Lung (tissue), 12 donors: ENCODE data around the gene SLC35F4. TPM values are rescaled to one million over a fixed set of nuclear protein-coding genes. Genes with fewer than 3 reads are reported as not detected.

Experiments used
- ATAC-seq: fragments of 200-7000 bp; cut with Tn5 transposase; one replicate; pipeline ENCODE4 v1.9.1; 2020; ENCODE audit warnings: moderate number of reproducible peaks; ENCODE audit not compliant: insufficient read depth, low FRiP score
- DNase-seq, 3 donors: peaks; one replicate each; pipeline ENCODE4 v3.0.0-alpha.2; 2013 to 2017
- H3K27ac ChIP-seq, 2 donors: one replicate each; pipeline ENCODE4 v1.5.1; 2013; ENCODE audit warnings: mild to moderate bottlenecking in 2 of 2, moderate library complexity in 2 of 2, control low read depth in 1 of 2, inconsistent platforms in 1 of 2, low read depth in 1 of 2, low read length in 1 of 2
- H3K27me3 ChIP-seq, 3 donors: one replicate each; pipeline ENCODE4 v1.5.1; 2013; ENCODE audit warnings: low read length in 2 of 3; ENCODE audit not compliant: control insufficient read depth in 3 of 3, insufficient read depth in 3 of 3
- H3K36me3 ChIP-seq, 4 donors: one replicate each; pipeline ENCODE4 v1.5.1; 2013; ENCODE audit warnings: low read length in 4 of 4, mild to moderate bottlenecking in 1 of 4, moderate library complexity in 1 of 4; ENCODE audit not compliant: control insufficient read depth in 4 of 4, insufficient read depth in 4 of 4
- H3K4me1 ChIP-seq, 5 donors: one replicate each; pipeline ENCODE4 v1.5.1; 2013; ENCODE audit warnings: low read length in 5 of 5, mild to moderate bottlenecking in 2 of 5, moderate library complexity in 1 of 5; ENCODE audit not compliant: control insufficient read depth in 5 of 5, insufficient read depth in 5 of 5
- H3K4me3 ChIP-seq: one replicate; pipeline ENCODE4 v1.5.1; 2013; ENCODE audit warnings: mild to moderate bottlenecking, control low read depth, moderate library complexity
- H3K9ac ChIP-seq, 2 donors: one replicate each; pipeline ENCODE4 v1.5.1; 2013; ENCODE audit warnings: low read length in 2 of 2, control low read depth in 1 of 2; ENCODE audit not compliant: insufficient read depth in 1 of 2
- H3K9me3 ChIP-seq, 4 donors: one replicate each; pipeline ENCODE4 v1.5.1; 2013; ENCODE audit warnings: low read length in 3 of 4, mild to moderate bottlenecking in 1 of 4, moderate library complexity in 1 of 4; ENCODE audit not compliant: control insufficient read depth in 4 of 4, insufficient read depth in 3 of 4
- WGBS, 2 donors: extraction: QIAGEN DNeasy Blood & Tissue Kit; methylation state at CpG; one replicate each; pipeline ENCODE4 v1.1.7; 2013; 5-methylcytosine and 5-hydroxymethylcytosine counted together
- polyA plus RNA-seq, 2 donors: library from polyadenylated mRNA; stranded (reverse); fragments of 200-250 nt; gene quantifications; one replicate each; pipeline ENCODE4 v1.2.1, GENCODE V29; 2013
- total RNA-seq, 2 donors: library from RNA; depleted of rRNA in 1 of 2; stranded (reverse); fragments of >200 nt in 1 of 2; gene quantifications; one replicate each; pipeline ENCODE4 v1.2.1, GENCODE V29; 2014 to 2021
- TF ChIP-seq, protein P1 (sequence below): IDR thresholded peaks from 2 replicates; pipeline ENCODE4 v1.5.1; 2012; ENCODE audit warnings: mild to moderate bottlenecking; ENCODE audit errors: control extremely low read depth, extremely low read depth
- donor health status: control.
- donor health status: control.
- donor health status: Bipolar disorder and iron deficiency.
- donor health status: healthy.
- donor health status: DM: yes; HTN: yes; CAD: no.

SLC35F4 gene
- total and polyA plus RNA-seq, 4 donors: not detected

DNA sequence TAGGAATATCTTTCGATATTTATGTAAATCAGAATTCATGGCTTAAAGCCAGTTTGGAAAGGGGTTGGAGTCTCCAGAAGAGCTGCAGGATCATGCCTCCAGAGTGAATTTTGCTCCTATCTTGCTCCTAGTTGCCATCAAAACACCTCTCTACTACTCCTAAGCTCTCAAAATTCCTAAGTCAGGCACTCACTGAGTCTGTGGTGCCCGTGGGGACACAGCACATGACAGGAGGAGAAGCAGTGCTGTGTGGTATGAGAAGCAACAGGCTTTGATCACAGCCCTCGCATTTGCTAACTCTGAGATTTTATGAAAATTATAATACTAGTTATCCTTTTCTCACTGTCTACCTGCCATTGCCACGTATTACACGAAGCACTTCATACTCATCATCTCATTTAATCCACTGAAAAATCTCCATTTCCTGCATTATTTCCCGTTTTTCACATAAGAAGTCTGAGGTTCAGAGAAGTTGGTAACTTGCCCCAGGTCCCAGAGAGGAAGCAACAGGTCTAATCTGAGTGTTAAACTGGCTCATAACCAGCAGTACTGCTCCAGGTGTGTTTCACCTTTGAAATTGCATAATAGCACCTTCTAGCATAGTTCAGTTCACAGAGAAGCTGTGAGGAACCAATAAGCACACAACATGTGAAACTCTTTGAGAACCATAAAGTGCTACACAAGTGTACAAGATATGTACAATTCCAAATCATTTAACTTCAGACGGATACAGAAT lies 33.1 kb upstream of the SLC35F4 start:
- Histone ChIP-seq H3K36me3 (no peaks in the 10 kb centered on the region), H3K27ac (no peak overlapping the region), H3K4me1 (no peaks in the 10 kb centered on the region), H3K9ac (no peak overlapping the region), H3K9me3 (peaks cover 0 to 2% (median 0%) of the 10 kb centered on the region in 4 donors), H3K4me3 (no peak overlapping the region), H3K27me3 (no peaks in the 10 kb centered on the region)
- 59 to 76% methylated on average over 7 of the region's 7 CpGs for WGBS, 2 donors
- DNase-seq: peak in 1 of 3 donors; percentile 12
- peak; percentile 11 for ATAC-seq
- TF ChIP-seq, protein P1, sequence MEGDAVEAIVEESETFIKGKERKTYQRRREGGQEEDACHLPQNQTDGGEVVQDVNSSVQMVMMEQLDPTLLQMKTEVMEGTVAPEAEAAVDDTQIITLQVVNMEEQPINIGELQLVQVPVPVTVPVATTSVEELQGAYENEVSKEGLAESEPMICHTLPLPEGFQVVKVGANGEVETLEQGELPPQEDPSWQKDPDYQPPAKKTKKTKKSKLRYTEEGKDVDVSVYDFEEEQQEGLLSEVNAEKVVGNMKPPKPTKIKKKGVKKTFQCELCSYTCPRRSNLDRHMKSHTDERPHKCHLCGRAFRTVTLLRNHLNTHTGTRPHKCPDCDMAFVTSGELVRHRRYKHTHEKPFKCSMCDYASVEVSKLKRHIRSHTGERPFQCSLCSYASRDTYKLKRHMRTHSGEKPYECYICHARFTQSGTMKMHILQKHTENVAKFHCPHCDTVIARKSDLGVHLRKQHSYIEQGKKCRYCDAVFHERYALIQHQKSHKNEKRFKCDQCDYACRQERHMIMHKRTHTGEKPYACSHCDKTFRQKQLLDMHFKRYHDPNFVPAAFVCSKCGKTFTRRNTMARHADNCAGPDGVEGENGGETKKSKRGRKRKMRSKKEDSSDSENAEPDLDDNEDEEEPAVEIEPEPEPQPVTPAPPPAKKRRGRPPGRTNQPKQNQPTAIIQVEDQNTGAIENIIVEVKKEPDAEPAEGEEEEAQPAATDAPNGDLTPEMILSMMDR: no peak

DNA sequence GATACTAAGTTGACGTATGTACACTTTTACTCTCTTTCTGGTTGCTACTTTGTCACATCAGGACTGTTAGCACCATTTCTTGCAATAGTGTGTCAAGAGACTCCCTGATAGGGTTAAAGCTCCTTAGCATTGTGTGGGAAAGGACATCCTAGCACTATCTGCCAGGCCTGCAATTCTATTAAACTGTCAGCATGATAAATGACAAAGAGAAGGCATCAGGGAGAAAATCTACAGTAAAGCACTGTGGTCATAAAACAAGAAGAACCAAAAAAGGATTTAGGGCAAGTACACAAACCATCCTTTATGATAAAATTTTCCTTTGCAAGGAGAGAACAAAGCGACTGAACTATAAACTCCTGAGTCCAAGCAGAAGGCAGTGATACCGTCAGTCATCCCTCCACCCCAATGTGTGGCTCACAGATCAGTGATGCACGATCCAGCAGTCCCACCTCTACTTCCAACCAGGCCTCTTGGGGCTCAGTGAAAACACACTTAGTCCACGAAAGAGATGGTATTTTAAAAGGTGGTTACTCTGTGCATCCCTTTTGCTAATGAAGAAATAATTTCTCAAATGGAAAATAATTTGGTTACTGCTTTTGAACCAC lies 31.4 kb upstream of the SLC35F4 start:
- Histone ChIP-seq H3K9me3 (peaks cover 0 to 2% (median 0%) of the 10 kb centered on the region in 4 donors), H3K36me3 (no peaks in the 10 kb centered on the region), H3K9ac (no peak overlapping the region), H3K4me1 (no peaks in the 10 kb centered on the region), H3K27ac (no peak overlapping the region), H3K27me3 (no peaks in the 10 kb centered on the region), H3K4me3 (no peak overlapping the region)
- TF ChIP-seq, protein P1: no peak
- no peak for DNase-seq
- no peak for ATAC-seq
- 42% methylated on average over 5 of the region's 5 CpGs for WGBS, 2 donors

DNA sequence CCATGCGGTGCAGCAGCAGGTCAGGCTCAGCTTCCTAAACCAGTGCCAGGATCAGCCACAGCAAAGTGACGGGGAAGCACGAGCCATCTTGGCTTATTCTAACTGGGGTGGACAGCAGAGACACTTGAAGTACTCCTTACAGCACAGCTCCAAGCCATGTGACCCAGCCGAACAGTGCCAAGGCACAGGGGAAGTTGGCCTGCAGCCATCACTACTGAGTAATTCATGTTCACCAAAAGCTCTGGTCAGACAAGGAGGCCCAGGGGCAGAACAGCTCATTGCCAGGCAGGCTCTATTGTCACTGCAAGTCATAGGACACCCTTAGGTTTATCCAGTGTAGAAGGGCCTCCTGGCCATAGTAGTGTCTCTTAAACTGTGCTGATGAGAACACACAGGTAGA lies 23.4 kb upstream of the SLC35F4 start:
- Histone ChIP-seq H3K9ac (no peak overlapping the region), H3K4me3 (no peak overlapping the region), H3K4me1 (peaks cover 0 to 3% (median 0%) of the 10 kb centered on the region in 5 donors), H3K27ac (no peak overlapping the region), H3K9me3 (no peaks in the 10 kb centered on the region), H3K27me3 (no peaks in the 10 kb centered on the region), H3K36me3 (no peaks in the 10 kb centered on the region)
- 45 to 74% methylated on average over 4 of the region's 4 CpGs for WGBS, 2 donors
- TF ChIP-seq, protein P1: no peak
- DNase-seq: peak; percentile 5 to 61 (median 34)
- peak; percentile 41 for ATAC-seq
